A673 (cell line): ENCODE results near the gene GRIN2A. TPM values are rescaled to one million over a fixed set of nuclear protein-coding genes. Genes with fewer than 3 reads are reported as not detected.

Experiments used
- BruUV-seq: library from RNA; stranded (reverse); fragments of 400-500 nt; replicated peaks from 2 replicates; lab custom pipeline; 2021; lab: Mats Ljungman, UMichigan
- CTCF ChIA-PET: fragments of 300-600 bp; sonication (Branson Sonifier 250); formaldehyde crosslinking; loops from one replicate; lab custom pipeline; 2022; ENCODE audit warnings: antibody characterized with exemption; lab: Charles Lee
- POLR2A ChIA-PET: fragments of 300-600 bp; sonication (Branson Sonifier 250); formaldehyde crosslinking; loops from one replicate; lab custom pipeline; 2022; ENCODE audit warnings: antibody characterized with exemption; ENCODE audit not compliant: low non-redundant PET; lab: Charles Lee
- DNase-seq: peaks from one replicate; pipeline ENCODE4 v3.0.0-alpha.2; 2015; ENCODE audit warnings: low spot score
- H3K27ac ChIP-seq: fragments of 200-600 bp; sonication (generic); 2 replicates; pipeline ENCODE4 v1.5.1; 2016; ENCODE audit warnings: mixed run types, low read depth, mild to moderate bottlenecking, mixed read lengths, antibody characterized with exemption, low read length; ENCODE audit not compliant: poor library complexity, severe bottlenecking
- H3K27me3 ChIP-seq: fragments of 200-600 bp; sonication (generic); replicated peaks from 2 replicates; pipeline ENCODE4 v1.6.1; 2017; ENCODE audit warnings: mixed run types, low read depth, mild to moderate bottlenecking, mixed read lengths, antibody characterized with exemption, low read length; ENCODE audit not compliant: insufficient read depth, poor library complexity
- H3K36me3 ChIP-seq: fragments of 200-600 bp; sonication (generic); 2 replicates; pipeline ENCODE4 v1.6.1; 2016; ENCODE audit warnings: mixed run types, mild to moderate bottlenecking, mixed read lengths, antibody characterized with exemption, low read length; ENCODE audit not compliant: insufficient read depth, poor library complexity, severe bottlenecking
- H3K4me1 ChIP-seq: fragments of 200-600 bp; sonication (generic); 2 replicates; pipeline ENCODE4 v1.6.1; 2017; ENCODE audit warnings: mixed run types, mild to moderate bottlenecking, mixed read lengths, antibody characterized with exemption, low read length; ENCODE audit not compliant: insufficient read depth, poor library complexity, severe bottlenecking
- H3K4me3 ChIP-seq: fragments of 200-600 bp; sonication (generic); 2 replicates; pipeline ENCODE4 v1.5.1; 2016; ENCODE audit warnings: low read depth, mixed run types, mild to moderate bottlenecking, mixed read lengths, low read length; ENCODE audit not compliant: poor library complexity, severe bottlenecking
- H3K9me3 ChIP-seq: fragments of 200-600 bp; sonication (generic); 2 replicates; pipeline ENCODE4 v1.6.1; 2016; ENCODE audit warnings: mixed run types, low read depth, mild to moderate bottlenecking, mixed read lengths, antibody characterized with exemption, low read length; ENCODE audit not compliant: poor library complexity, severe bottlenecking
- CTCF ChIP-seq: fragments of 300-800, 200-600 bp; sonication (generic); conservative IDR thresholded peaks from 2 replicates; pipeline ENCODE4 v1.5.1; 2017; ENCODE audit warnings: low read depth, mild to moderate bottlenecking, antibody characterized with exemption, low read length, moderate library complexity, mixed read lengths
- EZH2 ChIP-seq: fragments of 200-600 bp; sonication (generic); IDR thresholded peaks from 2 replicates; pipeline ENCODE4 v1.6.1; 2017; ENCODE audit warnings: borderline replicate concordance, low read depth, mild to moderate bottlenecking, mixed read lengths, antibody characterized with exemption, low read length; ENCODE audit not compliant: poor library complexity, severe bottlenecking
- intact Hi-C: fragments of 100-400 bp; cut with micrococcal nuclease; formaldehyde crosslinking; loops from one replicate; pipeline ENCODE4 v1.10.0; 2022; ENCODE audit not compliant: unreplicated experiment
- total RNA-seq: library from RNA; stranded (reverse); gene quantifications from 2 replicates; pipeline ENCODE4 v1.2.3, GENCODE V29; 2021

GRIN2A gene
- total RNA-seq, 1 experiment from 2014 or later, result 1.2 TPM

- Histone ChIP-seq H3K4me1 (no peaks in the 10 kb centered on the region), H3K36me3 (no peaks in the 10 kb centered on the region), H3K27me3 (no peaks in the 10 kb centered on the region), H3K9me3 (no peaks in the 10 kb centered on the region), H3K27ac (no peak overlapping the region), H3K4me3 (no peak overlapping the region)
- TF ChIP-seq CTCF (no peak), EZH2 (no peak)
- no TSS peak for BruUV-seq
- no peak for DNase-seq
- ChIA-PET POLR2A (interaction anchor here (0.6 kb wide), 1 partner anchor 322 kb away, joined by 17 read pairs; no protein-coding TSS in a partner anchor), CTCF (no interaction called here)
- intact Hi-C loops, result no loop called here
Measured at GRCh38 chr16:9813665-9814064, 368.6 kb downstream of the GRIN2A start.

GRCh38 chr16:9808210-9808609 lies 374.0 kb downstream of the GRIN2A start:
- Histone ChIP-seq H3K27ac (no peak overlapping the region), H3K9me3 (no peaks in the 10 kb centered on the region), H3K27me3 (peaks cover 6% of the 10 kb centered on the region), H3K36me3 (no peaks in the 10 kb centered on the region), H3K4me1 (no peaks in the 10 kb centered on the region), H3K4me3 (no peak overlapping the region)
- ChIA-PET CTCF (no interaction called here), POLR2A (no interaction called here)
- no peak for TF ChIP-seq CTCF
- no peak for TF ChIP-seq EZH2
- intact Hi-C loops, result no loop called here
- DNase-seq, result no peak
- no TSS peak for BruUV-seq

GRCh38 chr16:9807302-9807701 lies 374.9 kb downstream of the GRIN2A start:
- Histone ChIP-seq H3K4me3 (no peak overlapping the region), H3K36me3 (no peaks in the 10 kb centered on the region), H3K27me3 (peaks cover 6% of the 10 kb centered on the region), H3K4me1 (no peaks in the 10 kb centered on the region), H3K27ac (no peak overlapping the region), H3K9me3 (no peaks in the 10 kb centered on the region)
- POLR2A ChIA-PET, result no interaction called here
- DNase-seq, result no peak
- no peak for TF ChIP-seq EZH2
- TF ChIP-seq CTCF, result no peak
- CTCF ChIA-PET, result no interaction called here
- BruUV-seq, result no TSS peak
- intact Hi-C loops, result no loop called here
